Renal cortical epithelial cell (primary cell): Measurements from ENCODE around the gene LYRM4. TPM values are rescaled to one million over a fixed set of nuclear protein-coding genes. Genes with fewer than 3 reads are reported as not detected.

Experiments used
- DNase-seq: peaks from one replicate; pipeline ENCODE4 v3.0.0-alpha.2; 2011; ENCODE audit warnings: low read depth
- total RNA-seq: library from RNA; depleted of rRNA; stranded (reverse); fragments of >200 nt; gene quantifications from 2 replicates; pipeline ENCODE4 v1.2.3, GENCODE V29; 2014

LYRM4 gene
- total RNA-seq, 1 donor from 2014 or later: 17.1 TPM

GRCh38 chr6:5246141-5247097, 14.3 kb downstream of the LYRM4 start:
- DNase-seq: no peak

- DNase-seq: no peak
Observed at GRCh38 chr6:5243069-5243468, 17.7 kb downstream of the LYRM4 start.

GRCh38 chr6:5241252-5241651, 19.5 kb downstream of the LYRM4 start:
- no peak for DNase-seq

- DNase-seq: no peak
Observed at GRCh38 chr6:5238336-5238735, 22.4 kb downstream of the LYRM4 start.

GRCh38 chr6:5237805-5238204, 22.9 kb downstream of the LYRM4 start:
- no peak for DNase-seq

- no peak for DNase-seq
Observed at GRCh38 chr6:5235830-5236229, 24.9 kb downstream of the LYRM4 start.

GRCh38 chr6:5234874-5235273, 25.9 kb downstream of the LYRM4 start:
- DNase-seq: no peak

- DNase-seq: no peak
Observed at GRCh38 chr6:5231289-5231688, 29.5 kb downstream of the LYRM4 start.

GRCh38 chr6:5230081-5230480, 30.7 kb downstream of the LYRM4 start:
- DNase-seq: no peak

- DNase-seq: no peak
Observed at GRCh38 chr6:5229356-5229755, 31.4 kb downstream of the LYRM4 start.

GRCh38 chr6:5223309-5223708, 37.4 kb downstream of the LYRM4 start:
- no peak for DNase-seq

GRCh38 chr6:5220443-5220842, 40.3 kb downstream of the LYRM4 start:
- DNase-seq: no peak

- DNase-seq: peak; percentile 63
Observed at GRCh38 chr6:5219011-5219691, 41.6 kb downstream of the LYRM4 start.

GRCh38 chr6:5217356-5217755, 43.4 kb downstream of the LYRM4 start:
- no peak for DNase-seq

- DNase-seq: no peak
Observed at GRCh38 chr6:5215799-5216198, 45.0 kb downstream of the LYRM4 start.

- peak; percentile 90 for DNase-seq
Observed at GRCh38 chr6:5215159-5215558, 45.6 kb downstream of the LYRM4 start.

- peak; percentile 25 for DNase-seq
Observed at GRCh38 chr6:5214570-5215052, 46.1 kb downstream of the LYRM4 start.

GRCh38 chr6:5213836-5214235, 46.9 kb downstream of the LYRM4 start:
- DNase-seq: no peak

- no peak for DNase-seq
Observed at GRCh38 chr6:5211492-5211891, 49.3 kb downstream of the LYRM4 start.

GRCh38 chr6:5208471-5208971, 52.2 kb downstream of the LYRM4 start:
- DNase-seq: no peak

GRCh38 chr6:5208057-5208456, 52.7 kb downstream of the LYRM4 start:
- no peak for DNase-seq

GRCh38 chr6:5206920-5207561, 53.7 kb downstream of the LYRM4 start:
- no peak for DNase-seq
